ENCODE results near the gene KIF9.
"Not testable (repeated sequence)": the region's sequence is repeated elsewhere in the genome, so short reads cannot be mapped to it uniquely, and the experiment has no call there.

The KIF9 gene

GRCh38 chr3:47294392-47294791, 11.8 kb upstream of the KIF9 start:
- no peak for DNase-seq

- no peak for DNase-seq
These were observed 11.2 kb upstream of the KIF9 start for GRCh38 chr3:47293822-47294221.

GRCh38 chr3:47291754-47292420, 9.3 kb upstream of the KIF9 start:
- DNase-seq = not testable (repeated sequence)

GRCh38 chr3:47291158-47291753, 8.7 kb upstream of the KIF9 start:
- no peak for DNase-seq

GRCh38 chr3:47288966-47289910, 6.6 kb upstream of the KIF9 start:
- DNase-seq = no peak

- peak; percentile 4 to 26 for DNase-seq
These were observed 1.2 kb upstream of the KIF9 start for GRCh38 chr3:47283591-47284364.

GRCh38 chr3:47283193-47283537, 566 bp upstream of the KIF9 start:
- DNase-seq = peak in 1 of 2 donors; percentile 25

GRCh38 chr3:47280519-47280918, 2.1 kb downstream of the KIF9 start:
- no peak for DNase-seq

GRCh38 chr3:47276558-47276957, 6.0 kb downstream of the KIF9 start:
- DNase-seq = no peak

GRCh38 chr3:47274652-47275051, 7.9 kb downstream of the KIF9 start:
- DNase-seq = no peak

GRCh38 chr3:47273564-47273963, 9.0 kb downstream of the KIF9 start:
- DNase-seq = no peak

- no peak for DNase-seq
These were observed 12.1 kb downstream of the KIF9 start for GRCh38 chr3:47270526-47270925.

- DNase-seq = no peak
These were observed 15.1 kb downstream of the KIF9 start for GRCh38 chr3:47267490-47267824.

- peak; percentile 47 to 49 for DNase-seq
These were observed 15.7 kb downstream of the KIF9 start for GRCh38 chr3:47266709-47267489.

- no peak for DNase-seq
These were observed 16.7 kb downstream of the KIF9 start for GRCh38 chr3:47265725-47266428.

- DNase-seq = no peak
These were observed 17.6 kb downstream of the KIF9 start for GRCh38 chr3:47265008-47265407.

GRCh38 chr3:47261301-47261700, 21.3 kb downstream of the KIF9 start:
- DNase-seq = no peak

- no peak for DNase-seq
These were observed 22.0 kb downstream of the KIF9 start for GRCh38 chr3:47260605-47261004.

GRCh38 chr3:47259114-47259513, 23.5 kb downstream of the KIF9 start:
- DNase-seq = no peak

- DNase-seq = not testable (repeated sequence)
These were observed 26.3 kb downstream of the KIF9 start for GRCh38 chr3:47256331-47256730.

- DNase-seq = no peak
These were observed 30.9 kb downstream of the KIF9 start for GRCh38 chr3:47251689-47252088.

- DNase-seq = not testable (repeated sequence)
These were observed 31.5 kb downstream of the KIF9 start for GRCh38 chr3:47251085-47251484.
